Activated CD8-positive, alpha-beta memory T cell treated with anti-CD3 and anti-CD28 coated beads, Interleukin-2, amount 50 U/mL, for 1 hour (primary cell): ENCODE measurements around the gene AAGAB.
"Not testable (repeated sequence)": the region's sequence is repeated elsewhere in the genome, so short reads cannot be mapped to it uniquely, and the experiment has no call there.

Source experiments
- DNase-seq: peaks from one replicate; pipeline ENCODE4 v3.0.0-alpha.2; 2020; ENCODE audit errors: extremely low read depth

AAGAB gene

GRCh38 chr15:67254238-67255175 is at the start of gene AAGAB, which contains the start of gene IQCH:
Gene AAGAB, minus strand, starts transcription at chr15:67254661. Its CDS starts 30 bp downstream, at chr15:67254631.
Gene IQCH, plus strand, starts transcription at chr15:67254786. Its CDS starts 111 bp downstream, at chr15:67254897.
- DNase-seq, result peak; percentile 85

GRCh38 chr15:67303490-67304363 is 49.3 kb upstream of the AAGAB start:
- DNase-seq, result peak; percentile 12

DNA sequence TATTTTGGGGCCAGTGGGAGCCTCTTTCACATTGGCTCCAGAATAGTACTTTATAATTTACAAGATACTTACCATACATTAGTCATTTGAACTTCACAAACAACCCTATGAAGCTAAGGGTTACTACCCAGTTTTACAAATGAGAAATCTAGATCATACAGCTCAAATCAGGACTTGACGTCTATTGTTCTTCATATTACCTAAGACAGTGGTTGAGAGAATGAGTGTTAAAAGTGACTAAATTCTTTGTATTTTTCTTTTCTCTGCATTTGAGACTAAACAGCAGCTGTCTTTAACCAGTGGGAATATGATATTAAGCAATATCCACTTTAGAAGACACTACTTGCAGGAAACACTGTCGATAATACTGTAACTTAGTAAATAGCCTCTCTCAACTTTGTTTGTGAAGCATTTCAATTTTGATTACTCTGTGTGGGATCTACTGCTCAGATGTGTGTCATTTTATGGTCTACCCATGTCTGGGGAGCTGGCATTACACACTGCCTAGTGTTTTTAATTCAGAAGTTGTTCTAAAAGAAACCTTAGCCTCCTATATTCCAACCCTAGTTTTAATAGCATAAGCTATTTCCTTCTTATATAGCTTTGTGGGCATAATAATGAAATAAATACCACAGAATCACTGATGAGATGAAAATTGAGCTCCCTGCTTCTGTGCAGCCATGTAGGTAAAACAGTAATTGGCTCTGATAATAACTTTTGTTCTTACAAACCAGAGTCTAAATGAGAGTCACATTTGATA is 46.0 kb upstream of the AAGAB start:
- no peak for DNase-seq

DNA sequence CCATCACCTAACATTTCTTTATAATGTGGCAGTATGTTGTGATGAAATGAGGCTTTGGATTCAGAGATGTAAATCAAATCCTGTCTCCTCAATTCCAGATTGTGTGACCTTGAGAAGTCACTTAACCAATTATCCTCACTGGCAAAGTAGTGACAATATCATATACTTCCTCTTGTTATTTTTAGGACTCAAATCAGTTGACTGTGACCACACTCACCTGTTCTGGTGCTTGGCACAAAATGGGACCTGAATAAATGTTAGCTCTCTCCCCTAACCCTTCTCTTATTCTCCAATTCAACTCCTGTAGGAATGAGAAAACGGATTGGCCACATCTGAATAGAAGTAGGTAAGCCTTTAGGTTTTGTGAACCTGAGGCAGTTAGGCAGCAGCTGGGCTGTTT is 42.2 kb upstream of the AAGAB start:
- DNase-seq, result no peak

DNA sequence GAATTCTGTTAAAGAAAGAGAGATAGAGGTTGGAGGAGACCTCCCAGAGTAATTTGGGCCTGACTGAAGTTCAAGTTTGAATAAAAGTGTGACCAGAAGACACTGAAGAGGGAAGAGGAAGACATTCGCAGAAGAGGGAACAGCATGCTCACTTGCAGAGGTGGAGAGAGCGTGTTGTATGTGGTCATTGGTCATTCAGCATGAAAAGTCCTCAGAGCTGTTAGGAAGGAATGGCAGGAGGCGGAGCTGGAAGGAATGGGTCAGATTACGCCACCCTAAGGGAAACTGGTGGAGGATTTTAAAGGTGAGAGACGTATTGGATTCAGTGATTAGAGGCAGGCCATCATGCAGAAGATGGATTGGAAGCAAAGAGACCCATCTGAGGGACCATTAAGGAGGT is 41.7 kb upstream of the AAGAB start:
- no peak for DNase-seq

- DNase-seq, result no peak
Observed at GRCh38 chr15:67290319-67290718, 35.9 kb upstream of the AAGAB start.

- not testable (repeated sequence) for DNase-seq
Observed at GRCh38 chr15:67286400-67286799, 31.9 kb upstream of the AAGAB start.

GRCh38 chr15:67285625-67286024 is 31.2 kb upstream of the AAGAB start:
- not testable (repeated sequence) for DNase-seq

- DNase-seq, result no peak
Observed at GRCh38 chr15:67281714-67282113, 27.3 kb upstream of the AAGAB start.

GRCh38 chr15:67280217-67280616 is 25.8 kb upstream of the AAGAB start:
- no peak for DNase-seq

- DNase-seq, result no peak
Observed at GRCh38 chr15:67276666-67277065, 22.2 kb upstream of the AAGAB start.

GRCh38 chr15:67274236-67274635 is 19.8 kb upstream of the AAGAB start:
- DNase-seq, result no peak

DNA sequence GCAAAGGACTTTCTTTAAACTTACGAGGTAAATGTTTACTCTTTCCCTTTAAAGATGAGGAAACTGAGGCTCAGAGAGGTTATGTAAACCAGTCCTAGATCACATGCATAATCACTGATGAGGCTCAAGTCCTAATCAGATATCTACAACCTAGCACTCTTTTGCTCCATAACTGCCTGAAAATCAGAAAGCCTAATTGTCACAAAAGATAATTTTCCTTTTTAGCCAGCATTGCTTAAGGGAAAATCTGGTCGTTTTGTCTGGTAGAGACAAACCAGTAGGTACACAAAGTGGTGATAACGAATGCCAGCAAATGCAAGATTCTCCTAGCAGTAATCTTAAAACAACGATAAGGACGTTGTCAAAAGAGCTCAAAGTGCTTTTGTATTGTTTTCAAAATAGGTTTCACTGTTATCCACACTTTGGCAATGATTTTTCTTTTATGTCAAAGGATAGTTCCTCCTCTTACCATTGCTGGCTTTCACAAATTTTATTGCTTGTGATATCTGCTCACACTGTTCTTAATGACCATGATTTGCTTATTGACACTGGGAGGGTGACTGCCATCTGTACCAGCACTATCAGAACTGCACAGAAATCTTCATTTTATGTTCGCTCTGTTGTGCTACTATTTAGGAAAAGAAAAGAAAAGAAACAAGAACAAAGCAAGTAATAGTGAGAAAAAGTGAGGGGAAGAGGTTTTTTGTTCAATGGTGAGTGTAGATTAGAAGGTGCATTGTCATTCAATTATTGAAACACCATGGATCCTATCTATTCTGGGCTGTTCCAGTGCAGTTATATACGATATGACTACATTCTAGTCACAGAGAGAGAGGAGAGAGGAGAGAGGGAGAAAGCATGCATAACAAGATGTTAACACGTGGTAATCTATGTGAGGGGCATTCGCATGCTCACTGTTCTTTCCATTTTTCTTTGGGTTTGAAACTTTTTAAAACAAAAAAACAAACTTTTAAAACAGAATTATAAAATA is 13.8 kb upstream of the AAGAB start:
- no peak for DNase-seq

DNA sequence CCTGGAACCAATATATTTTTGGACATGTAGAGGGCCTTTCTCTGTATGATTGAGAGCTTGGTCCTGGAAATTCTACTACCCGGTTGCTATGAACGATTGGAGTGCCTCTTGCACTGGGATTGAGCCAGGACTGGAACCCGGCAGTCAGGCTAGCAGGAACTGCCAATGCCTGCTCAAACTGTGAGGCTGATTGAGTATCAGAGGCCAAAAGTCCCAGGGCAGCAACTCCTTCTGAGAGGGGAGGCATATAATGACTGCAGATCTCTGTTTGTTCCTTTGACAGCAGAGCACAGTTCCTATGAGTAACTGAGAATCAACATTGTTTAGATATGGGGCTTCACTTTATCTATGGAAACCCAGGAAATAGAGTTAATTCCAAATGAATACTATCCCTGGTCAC is 13.0 kb upstream of the AAGAB start:
- no peak for DNase-seq

GRCh38 chr15:67266870-67267269 is 12.4 kb upstream of the AAGAB start:
- no peak for DNase-seq

- DNase-seq, result no peak
Observed at GRCh38 chr15:67259806-67260205, 5.3 kb upstream of the AAGAB start.

GRCh38 chr15:67259379-67259778 is 4.9 kb upstream of the AAGAB start:
- DNase-seq, result no peak

GRCh38 chr15:67258412-67258811 is 4.0 kb upstream of the AAGAB start:
- DNase-seq, result not testable (repeated sequence)

- no peak for DNase-seq
Observed at GRCh38 chr15:67256051-67256450, 1.6 kb upstream of the AAGAB start.

DNA sequence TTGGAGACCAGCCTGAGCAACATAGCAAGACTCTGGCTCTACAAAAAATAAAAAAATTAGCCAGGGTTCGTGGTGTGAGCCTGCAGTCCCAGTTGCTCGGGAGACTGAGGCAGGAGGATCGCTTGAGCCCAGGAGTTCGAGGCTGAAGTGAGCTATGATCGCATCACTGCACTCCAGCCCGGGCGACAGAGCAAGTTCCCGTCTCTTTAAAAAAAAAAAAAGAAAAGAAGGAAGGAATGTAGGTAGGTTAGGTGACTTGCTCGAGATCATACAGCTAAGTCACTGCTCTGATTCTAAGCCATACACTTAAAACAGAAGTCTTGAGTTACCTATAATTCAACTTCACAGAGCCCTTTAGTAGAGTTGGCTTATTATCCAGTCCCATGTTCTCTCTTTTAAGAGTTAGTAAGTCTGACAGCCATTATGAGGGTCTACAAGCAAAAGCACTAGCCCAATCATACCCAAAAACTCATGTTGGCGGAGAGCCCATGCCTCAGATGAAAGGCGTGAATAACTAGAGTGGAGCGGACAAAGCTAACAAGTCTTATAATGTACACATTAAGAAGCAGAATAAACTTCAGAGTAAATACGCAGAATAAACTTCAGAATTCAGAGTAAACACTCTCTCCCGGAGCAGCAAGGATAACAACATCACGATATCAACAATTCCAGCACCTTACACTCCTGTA is 768 bp downstream of the AAGAB start:
- no peak for DNase-seq
